Activated T-helper 2 cell treated with anti-CD3 and anti-CD28 coated beads, Interferon-gamma antibody, Interleukin-2, Interleukin-4, amounts not matched to agents 10 μg/mL and 5 μg/mL and 100 μg/mL, durations not matched to agents 14 hours and 24 hours and 36 hours (primary cell): ENCODE data around the gene NTRK1. TPM values are rescaled to one million over a fixed set of nuclear protein-coding genes. Genes with fewer than 3 reads are reported as not detected.

Source experiments
- DNase-seq: peaks from one replicate; pipeline ENCODE4 v3.0.0; 2021; ENCODE audit warnings: low spot score
- H3K27ac Mint-ChIP-seq: one replicate; pipeline ENCODE4 v1.8.0; 2021; ENCODE audit warnings: mixed read lengths
- H3K27me3 Mint-ChIP-seq: one replicate; pipeline ENCODE4 v1.8.0; 2021; ENCODE audit warnings: low read depth, mixed read lengths
- H3K36me3 Mint-ChIP-seq: one replicate; pipeline ENCODE4 v1.8.0; 2021; ENCODE audit warnings: low read depth, mixed read lengths
- H3K4me1 Mint-ChIP-seq: one replicate; pipeline ENCODE4 v1.8.0; 2021; ENCODE audit warnings: low read depth, mixed read lengths
- H3K4me3 Mint-ChIP-seq: one replicate; pipeline ENCODE4 v1.8.0; 2021; ENCODE audit warnings: low read depth, mild to moderate bottlenecking, moderate library complexity, mixed read lengths
- H3K9me3 Mint-ChIP-seq: one replicate; pipeline ENCODE4 v1.8.0; 2021; ENCODE audit warnings: mixed read lengths
- intact Hi-C: fragments of 100-400 bp; cut with micrococcal nuclease; formaldehyde crosslinking; loops from one replicate; pipeline ENCODE4 v1.15.1; 2023
- total RNA-seq: library from RNA; stranded (reverse); gene quantifications from 2 replicates; pipeline ENCODE4 v1.2.3, GENCODE V29; 2022

Gene NTRK1
- total RNA-seq, 1 donor from 2014 or later = 252 TPM

DNA sequence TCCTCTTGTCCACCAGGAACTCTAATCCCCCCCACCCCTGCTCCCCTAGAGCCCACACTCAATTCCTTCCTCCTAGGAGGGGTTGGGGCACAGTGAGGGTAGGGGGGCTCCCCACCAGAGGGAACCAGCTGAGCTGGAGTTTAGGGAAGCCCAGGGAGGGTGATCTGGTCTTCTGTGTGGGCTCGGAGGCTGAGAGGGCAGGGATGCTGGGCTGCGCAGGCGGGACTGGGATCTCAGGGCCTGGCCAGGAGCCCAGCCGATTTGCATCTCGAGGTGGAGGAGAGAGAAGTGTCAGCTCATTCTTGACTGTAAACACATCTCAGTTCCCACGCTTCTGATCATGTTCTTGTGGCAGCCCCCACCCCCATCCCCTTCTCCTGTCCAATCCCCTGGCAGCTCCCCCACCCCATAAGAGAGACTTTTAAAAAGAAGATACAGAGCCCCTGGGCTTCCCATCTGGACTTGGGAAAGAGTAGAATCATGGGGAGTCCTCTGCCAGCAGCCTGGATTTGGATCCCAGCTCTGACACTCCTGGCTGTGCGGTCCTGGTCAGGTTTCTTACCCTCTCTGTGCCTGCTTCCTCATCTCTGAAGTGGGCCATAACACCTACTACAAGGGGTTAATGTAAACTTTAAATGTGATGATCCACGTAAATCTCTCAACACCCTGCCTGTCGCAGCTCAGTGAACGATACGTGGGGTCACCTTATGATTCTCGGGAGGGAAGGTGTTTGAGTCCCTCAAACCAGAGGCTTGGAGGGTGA is 39.5 kb downstream of the NTRK1 start:
- Mint-ChIP-seq H3K27me3 (peaks cover 25% of the 10 kb centered on the region), H3K36me3 (no peaks in the 10 kb centered on the region), H3K4me3 (no peak overlapping the region), H3K9me3 (no peaks in the 10 kb centered on the region), H3K27ac (no peak overlapping the region), H3K4me1 (peaks cover 6% of the 10 kb centered on the region)
- intact Hi-C loops = loop anchor here (10.0 kb wide), 1 partner anchor 215 kb away; no protein-coding TSS in a partner anchor
- DNase-seq = no peak

DNA sequence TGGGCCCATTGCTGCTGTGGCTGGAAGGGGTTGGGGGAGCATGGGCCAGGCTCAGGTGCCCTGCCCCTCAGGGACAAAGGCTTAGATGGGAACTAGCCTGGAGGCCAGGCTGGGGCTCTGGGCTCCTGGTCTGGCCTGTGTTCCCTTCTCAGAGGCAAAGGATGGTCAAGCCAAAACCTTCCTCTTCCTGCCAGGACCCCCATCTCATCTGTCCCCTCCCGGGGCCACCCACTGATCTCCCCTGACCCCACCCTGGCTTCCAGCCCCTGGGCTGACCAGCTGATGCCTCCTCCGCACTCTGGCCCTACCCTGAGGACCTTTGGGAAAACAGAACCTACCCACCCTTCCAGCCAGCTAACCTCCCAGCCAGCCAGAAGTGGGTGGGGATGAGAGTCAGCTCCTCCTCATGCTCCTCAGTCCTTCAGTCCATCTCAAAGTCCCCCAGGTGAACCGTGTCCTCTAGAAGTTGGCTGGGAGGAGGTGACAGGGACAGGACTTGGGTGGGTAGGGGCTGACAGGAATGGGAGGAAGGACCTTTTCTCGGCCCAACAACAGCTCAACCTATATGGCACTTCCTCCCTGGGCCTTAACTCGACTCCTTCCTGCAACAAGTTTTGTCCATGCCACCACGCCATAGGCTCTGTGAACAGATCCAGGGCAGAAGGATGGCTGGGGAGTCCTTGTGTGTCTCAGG is 40.4 kb downstream of the NTRK1 start:
- H3K4me3 Mint-ChIP-seq = no peak overlapping the region
- H3K36me3 Mint-ChIP-seq = no peaks in the 10 kb centered on the region
- peaks cover 6% of the 10 kb centered on the region for H3K4me1 Mint-ChIP-seq
- DNase-seq = no peak
- no peaks in the 10 kb centered on the region for H3K9me3 Mint-ChIP-seq
- intact Hi-C loops = no loop called here
- peaks cover 22% of the 10 kb centered on the region for H3K27me3 Mint-ChIP-seq
- no peak overlapping the region for H3K27ac Mint-ChIP-seq

DNA sequence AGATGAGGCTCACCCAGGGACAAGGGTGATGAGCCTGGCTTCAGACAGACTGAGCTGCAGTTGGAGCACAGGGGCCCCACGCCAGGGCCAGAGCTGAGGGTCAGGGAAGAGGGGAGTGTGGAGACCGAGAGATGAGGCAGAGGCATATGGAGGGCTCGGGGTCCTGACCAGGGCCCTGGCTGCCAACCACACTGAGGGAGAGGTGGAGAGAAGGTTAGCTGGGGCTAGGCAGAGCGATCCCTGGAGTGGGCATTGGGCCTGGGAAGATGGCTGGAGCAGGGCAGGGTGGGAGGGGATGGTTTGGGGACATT is 40.9 kb downstream of the NTRK1 start:
- no peak overlapping the region for H3K27ac Mint-ChIP-seq

DNA sequence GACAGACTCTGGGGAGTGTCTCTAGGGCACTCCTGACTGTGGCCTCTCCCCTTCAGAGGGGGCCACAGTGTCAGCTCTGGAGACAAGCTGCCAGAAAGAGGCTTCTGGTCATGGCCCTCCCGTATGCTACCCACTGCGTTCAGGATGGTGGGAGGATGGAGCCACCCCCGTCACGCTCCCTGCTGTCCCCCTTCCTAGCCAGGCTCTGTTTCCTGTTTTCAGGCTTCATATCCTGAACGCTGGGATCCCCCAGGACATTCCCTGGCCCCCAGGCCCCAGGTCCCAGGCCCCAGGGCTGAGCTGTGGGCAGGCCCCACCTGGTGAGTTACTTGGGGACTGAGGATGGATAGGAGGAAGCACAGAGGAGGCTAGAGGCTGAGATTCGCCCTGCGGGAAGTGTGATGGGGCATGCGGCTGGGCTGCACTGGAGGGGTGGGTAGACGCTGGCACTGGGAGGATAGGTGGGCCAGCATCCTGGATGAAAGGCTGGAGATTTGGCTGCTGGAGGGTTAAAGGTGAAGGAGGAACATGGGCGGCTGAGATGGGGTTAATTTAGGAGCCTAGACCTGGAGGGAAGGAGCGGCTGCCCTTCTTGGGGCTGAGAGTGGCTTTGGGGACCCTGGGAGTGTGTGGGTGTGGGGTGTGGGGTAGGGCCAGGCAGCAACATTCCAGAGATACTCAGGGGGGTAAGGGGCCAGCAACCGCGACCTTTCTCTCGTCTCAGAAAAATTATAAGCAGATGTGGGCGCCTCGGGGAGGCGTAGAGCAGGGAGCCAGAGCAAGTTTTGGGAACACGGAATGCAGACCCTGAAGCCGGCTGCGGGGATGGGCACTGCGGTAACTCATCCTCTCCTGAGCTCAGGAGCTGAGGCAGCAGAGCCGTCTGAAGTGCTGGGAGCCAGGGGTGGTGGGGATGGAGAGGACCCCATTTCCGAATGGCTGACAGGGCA is 41.6 kb downstream of the NTRK1 start:
- H3K27me3 Mint-ChIP-seq = peaks cover 18% of the 10 kb centered on the region
- peaks cover 11% of the 10 kb centered on the region for H3K4me1 Mint-ChIP-seq
- H3K36me3 Mint-ChIP-seq = no peaks in the 10 kb centered on the region
- H3K9me3 Mint-ChIP-seq = no peaks in the 10 kb centered on the region
- no peak overlapping the region for H3K27ac Mint-ChIP-seq
- no peak overlapping the region for H3K4me3 Mint-ChIP-seq
- no peak for DNase-seq
- intact Hi-C loops = no loop called here

More for the DNA sequence above, 40.9 kb downstream of the NTRK1 start:
- Mint-ChIP-seq H3K36me3 (no peaks in the 10 kb centered on the region), H3K4me3 (no peak overlapping the region), H3K9me3 (no peaks in the 10 kb centered on the region), H3K27me3 (peaks cover 18% of the 10 kb centered on the region), H3K4me1 (peaks cover 6% of the 10 kb centered on the region)
- no peak for DNase-seq
- intact Hi-C loops = no loop called here

DNA sequence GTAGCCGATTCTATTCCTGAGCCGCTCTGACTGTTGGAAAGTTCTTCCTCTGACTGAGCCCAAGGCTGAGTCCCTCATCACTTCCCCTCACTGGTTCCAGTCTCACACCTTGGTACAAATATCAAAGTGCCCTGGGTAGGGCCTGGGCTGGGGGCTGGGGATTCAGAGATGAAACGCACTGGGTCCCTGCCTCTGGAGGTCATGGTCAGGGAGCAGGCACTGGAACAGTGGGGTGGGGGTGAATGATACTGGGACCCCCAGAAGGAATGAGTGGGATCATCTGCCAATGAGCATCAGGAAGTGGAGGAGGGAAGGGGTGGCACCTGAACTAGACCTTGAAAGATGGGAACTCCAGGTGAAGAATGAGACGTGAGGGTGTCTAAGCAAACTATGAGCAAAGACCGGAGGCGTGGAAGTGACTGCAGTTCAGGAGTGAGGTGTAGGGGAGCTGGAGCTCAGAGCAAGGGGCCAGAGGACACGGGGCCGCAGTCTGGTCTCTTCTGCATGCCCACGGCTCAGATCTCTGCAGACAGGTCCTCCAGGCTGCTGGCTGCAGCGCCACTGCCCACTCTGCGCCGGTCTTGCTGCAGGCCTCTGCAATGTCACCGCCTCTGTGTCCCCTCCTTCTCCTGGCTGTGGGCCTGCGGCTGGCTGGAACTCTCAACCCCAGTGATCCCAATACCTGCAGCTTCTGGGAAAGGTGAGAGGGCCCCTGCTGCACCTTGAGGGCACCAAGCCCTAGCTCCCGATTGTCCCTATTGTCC is 42.8 kb downstream of the NTRK1 start:
- H3K4me1 Mint-ChIP-seq = peaks cover 7% of the 10 kb centered on the region
- H3K27me3 Mint-ChIP-seq = peaks cover 14% of the 10 kb centered on the region
- H3K9me3 Mint-ChIP-seq = no peaks in the 10 kb centered on the region
- no peak for DNase-seq
- H3K4me3 Mint-ChIP-seq = no peak overlapping the region
- H3K36me3 Mint-ChIP-seq = no peaks in the 10 kb centered on the region
- H3K27ac Mint-ChIP-seq = no peak overlapping the region
- intact Hi-C loops = no loop called here

DNA sequence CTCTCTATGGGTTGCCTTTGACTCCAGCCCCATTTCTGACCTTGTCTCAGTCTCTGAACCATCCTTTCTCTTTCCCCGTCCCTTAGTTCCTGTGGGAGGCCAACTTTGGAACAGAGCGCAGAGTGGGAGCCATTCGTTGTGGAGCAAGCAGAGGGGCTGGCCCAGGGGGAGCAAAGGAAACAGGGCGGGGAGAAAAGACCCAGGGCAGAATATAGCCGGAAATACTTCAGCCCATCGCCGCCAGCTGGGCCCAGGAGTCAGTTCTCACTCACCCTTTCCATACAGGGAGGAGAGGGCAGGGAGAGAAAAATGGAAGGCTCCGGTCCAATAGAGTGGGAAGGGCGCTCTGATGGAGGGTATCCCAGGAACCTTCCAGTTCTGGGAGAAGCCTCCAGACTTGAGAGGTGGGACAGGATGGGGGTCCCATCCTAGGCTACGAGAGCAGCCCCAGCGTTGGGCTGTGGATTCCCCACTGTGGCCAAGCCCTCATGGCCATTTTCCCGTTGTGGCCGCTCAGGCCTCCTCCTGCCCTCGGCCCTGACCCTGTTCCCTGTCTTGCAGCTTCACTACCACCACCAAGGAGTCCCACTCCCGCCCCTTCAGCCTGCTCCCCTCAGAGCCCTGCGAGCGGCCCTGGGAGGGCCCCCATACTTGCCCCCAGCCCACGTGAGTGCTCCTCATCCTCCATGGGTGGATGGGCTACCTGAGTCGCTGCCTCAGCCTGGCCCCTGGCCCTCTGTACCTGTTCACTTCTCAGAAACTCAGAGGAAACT is 43.7 kb downstream of the NTRK1 start:
- Mint-ChIP-seq H3K27ac (no peak overlapping the region), H3K4me3 (no peak overlapping the region), H3K4me1 (peaks cover 6% of the 10 kb centered on the region), H3K9me3 (no peaks in the 10 kb centered on the region), H3K27me3 (peaks cover 7% of the 10 kb centered on the region), H3K36me3 (no peaks in the 10 kb centered on the region)
- DNase-seq = no peak
- intact Hi-C loops = no loop called here

DNA sequence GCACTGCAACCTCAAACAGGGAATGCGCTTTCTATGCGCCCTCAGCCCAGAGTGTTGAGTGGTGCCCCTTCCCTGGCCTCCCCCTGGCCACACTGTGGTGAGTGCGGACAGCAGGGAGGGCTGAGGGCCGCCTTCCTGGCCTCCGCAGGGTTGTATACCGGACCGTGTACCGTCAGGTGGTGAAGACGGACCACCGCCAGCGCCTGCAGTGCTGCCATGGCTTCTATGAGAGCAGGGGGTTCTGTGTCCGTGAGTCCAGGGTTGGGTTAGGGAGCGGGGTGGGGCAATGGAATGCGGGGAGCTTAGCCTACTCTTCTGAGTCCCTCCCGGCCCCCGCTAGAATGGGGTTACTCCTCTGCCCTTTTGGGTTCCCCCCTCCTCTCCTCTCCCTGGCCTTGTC is 44.5 kb downstream of the NTRK1 start:
- Mint-ChIP-seq H3K27me3 (peaks cover 7% of the 10 kb centered on the region), H3K9me3 (no peaks in the 10 kb centered on the region), H3K36me3 (no peaks in the 10 kb centered on the region), H3K4me1 (peaks cover 6% of the 10 kb centered on the region), H3K4me3 (no peak overlapping the region), H3K27ac (no peak overlapping the region)
- intact Hi-C loops = no loop called here
- no peak for DNase-seq

DNA sequence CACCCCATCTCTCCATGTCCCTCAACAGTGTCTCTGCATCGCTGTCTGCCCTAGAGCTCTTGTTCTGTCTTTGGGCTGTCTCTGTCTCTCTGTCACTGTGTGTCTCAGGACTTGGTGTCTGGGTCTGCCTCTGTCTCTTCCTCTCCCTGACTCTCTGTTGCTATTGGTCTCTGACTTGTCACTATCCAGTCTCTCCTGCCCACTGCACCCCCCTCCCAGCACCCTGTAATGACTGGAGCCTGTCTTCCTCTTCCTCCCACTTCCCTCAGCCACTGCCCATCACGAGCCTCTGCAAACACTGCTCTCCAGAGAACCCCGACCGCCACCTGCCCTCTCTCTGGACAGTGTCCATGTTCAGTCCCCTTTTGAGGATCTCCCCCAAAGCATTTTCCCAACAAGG is 45.0 kb downstream of the NTRK1 start:
- Mint-ChIP-seq H3K4me3 (no peak overlapping the region), H3K36me3 (no peaks in the 10 kb centered on the region), H3K27me3 (peaks cover 5% of the 10 kb centered on the region), H3K27ac (no peak overlapping the region), H3K9me3 (no peaks in the 10 kb centered on the region), H3K4me1 (peaks cover 6% of the 10 kb centered on the region)
- DNase-seq = no peak
- intact Hi-C loops = no loop called here

DNA sequence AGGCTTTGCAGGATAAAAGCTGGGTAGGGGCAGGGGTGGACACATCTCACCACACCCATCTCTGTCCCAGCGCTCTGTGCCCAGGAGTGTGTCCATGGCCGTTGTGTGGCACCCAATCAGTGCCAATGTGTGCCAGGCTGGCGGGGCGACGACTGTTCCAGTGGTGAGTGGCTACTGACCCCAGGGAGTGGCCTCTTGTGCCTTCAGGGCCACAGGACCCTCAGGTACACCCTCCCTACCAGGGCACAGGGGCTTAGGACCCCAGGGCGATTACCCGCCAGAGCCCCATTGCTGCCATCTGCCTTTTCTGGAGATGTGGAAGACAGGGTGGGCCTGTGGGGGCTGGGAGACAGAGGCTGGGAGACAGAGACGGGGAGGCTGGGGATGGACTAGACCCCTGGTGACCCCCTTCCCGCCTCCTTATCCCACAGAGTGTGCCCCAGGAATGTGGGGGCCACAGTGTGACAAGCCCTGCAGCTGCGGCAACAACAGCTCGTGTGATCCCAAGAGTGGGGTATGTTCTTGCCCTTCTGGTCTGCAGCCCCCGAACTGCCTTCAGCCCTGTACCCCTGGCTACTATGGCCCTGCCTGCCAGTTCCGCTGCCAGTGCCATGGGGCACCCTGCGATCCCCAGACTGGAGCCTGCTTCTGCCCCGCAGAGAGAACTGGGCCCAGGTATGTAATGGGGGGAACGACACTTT is 45.7 kb downstream of the NTRK1 start:
- H3K27ac Mint-ChIP-seq = no peak overlapping the region

DNA sequence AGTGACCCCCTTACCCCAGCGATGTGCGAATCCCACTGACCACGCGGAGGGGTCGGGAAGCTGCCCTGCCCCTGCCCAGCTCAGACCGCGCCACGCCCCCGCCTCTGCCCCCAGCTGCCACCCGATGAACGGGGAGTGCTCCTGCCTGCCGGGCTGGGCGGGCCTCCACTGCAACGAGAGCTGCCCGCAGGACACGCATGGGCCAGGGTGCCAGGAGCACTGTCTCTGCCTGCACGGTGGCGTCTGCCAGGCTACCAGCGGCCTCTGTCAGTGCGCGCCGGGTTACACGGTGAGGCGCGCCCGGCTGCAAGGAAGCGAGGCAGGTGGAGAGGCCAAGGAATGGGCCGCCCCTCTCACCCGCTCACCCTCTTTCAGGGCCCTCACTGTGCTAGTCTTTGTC is 47.9 kb downstream of the NTRK1 start:
- H3K4me3 Mint-ChIP-seq = no peak overlapping the region
- H3K27me3 Mint-ChIP-seq = peaks cover 8% of the 10 kb centered on the region
- H3K4me1 Mint-ChIP-seq = peaks cover 8% of the 10 kb centered on the region
- no peaks in the 10 kb centered on the region for H3K9me3 Mint-ChIP-seq
- intact Hi-C loops = no loop called here
- no peak overlapping the region for H3K27ac Mint-ChIP-seq
- no peak for DNase-seq
- no peaks in the 10 kb centered on the region for H3K36me3 Mint-ChIP-seq

More for the DNA sequence above, 45.7 kb downstream of the NTRK1 start:
- no peak for DNase-seq
- no peaks in the 10 kb centered on the region for H3K36me3 Mint-ChIP-seq
- no peaks in the 10 kb centered on the region for H3K9me3 Mint-ChIP-seq
- H3K27me3 Mint-ChIP-seq = peaks cover 9% of the 10 kb centered on the region
- intact Hi-C loops = no loop called here
- H3K4me3 Mint-ChIP-seq = no peak overlapping the region
- peaks cover 6% of the 10 kb centered on the region for H3K4me1 Mint-ChIP-seq

DNA sequence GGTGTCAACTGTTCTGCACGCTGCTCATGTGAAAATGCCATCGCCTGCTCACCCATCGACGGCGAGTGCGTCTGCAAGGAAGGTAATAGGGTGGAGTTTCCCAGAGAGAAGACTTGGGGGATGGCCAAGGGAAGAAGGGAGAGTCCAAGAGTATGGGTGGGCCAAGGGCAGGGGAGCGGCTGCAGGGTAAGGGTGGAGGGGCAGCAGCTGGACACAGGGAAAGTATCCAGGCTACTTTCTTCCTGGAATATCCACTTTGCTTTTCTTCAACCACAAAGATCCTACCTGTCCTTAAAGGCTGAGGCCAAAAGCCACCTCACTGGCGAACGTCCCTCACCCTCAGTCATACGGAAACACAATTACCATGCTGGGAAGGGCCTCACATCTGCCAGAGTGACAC is 48.3 kb downstream of the NTRK1 start:
- intact Hi-C loops = no loop called here
- H3K4me1 Mint-ChIP-seq = peaks cover 8% of the 10 kb centered on the region
- H3K27me3 Mint-ChIP-seq = peaks cover 8% of the 10 kb centered on the region
- no peak for DNase-seq
- no peak overlapping the region for H3K4me3 Mint-ChIP-seq
- no peaks in the 10 kb centered on the region for H3K36me3 Mint-ChIP-seq
- H3K27ac Mint-ChIP-seq = no peak overlapping the region
- H3K9me3 Mint-ChIP-seq = no peaks in the 10 kb centered on the region
